ENCODE results near the gene PRKCB.

Gene PRKCB

DNA sequence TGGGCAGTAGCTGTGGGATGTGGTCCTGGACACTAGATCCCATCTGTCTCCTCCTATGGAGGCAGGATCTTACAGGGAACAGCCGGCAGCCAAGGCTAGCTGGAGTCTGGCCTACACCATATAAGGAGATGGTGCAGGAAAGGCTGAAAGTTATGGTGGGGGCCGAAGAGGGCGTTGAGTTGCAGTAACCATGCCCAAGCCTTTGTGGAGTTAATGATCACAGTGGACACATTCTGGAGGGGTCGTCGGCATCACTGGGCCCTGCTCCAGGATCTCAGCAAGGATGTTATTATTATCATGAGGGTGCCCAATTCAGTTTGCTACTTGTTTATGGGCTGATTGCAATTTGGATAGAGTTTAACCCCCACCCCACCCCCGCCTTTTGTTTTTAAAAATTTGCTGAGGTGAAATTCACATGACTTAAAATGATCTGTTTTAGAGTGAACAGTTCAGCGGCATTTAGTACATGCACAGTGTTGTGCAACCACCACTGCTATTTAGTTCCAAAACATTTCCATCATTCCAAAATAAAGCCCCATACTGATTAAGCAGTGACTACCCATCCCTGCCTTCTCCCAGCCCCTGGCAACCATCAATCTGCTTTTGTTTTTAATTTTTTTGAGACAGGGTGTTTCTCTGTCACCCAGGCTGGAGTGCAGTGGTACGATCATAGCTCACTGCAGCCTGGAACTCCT is 236.0 kb downstream of the PRKCB start:
- TF ChIP-seq, protein P1, sequence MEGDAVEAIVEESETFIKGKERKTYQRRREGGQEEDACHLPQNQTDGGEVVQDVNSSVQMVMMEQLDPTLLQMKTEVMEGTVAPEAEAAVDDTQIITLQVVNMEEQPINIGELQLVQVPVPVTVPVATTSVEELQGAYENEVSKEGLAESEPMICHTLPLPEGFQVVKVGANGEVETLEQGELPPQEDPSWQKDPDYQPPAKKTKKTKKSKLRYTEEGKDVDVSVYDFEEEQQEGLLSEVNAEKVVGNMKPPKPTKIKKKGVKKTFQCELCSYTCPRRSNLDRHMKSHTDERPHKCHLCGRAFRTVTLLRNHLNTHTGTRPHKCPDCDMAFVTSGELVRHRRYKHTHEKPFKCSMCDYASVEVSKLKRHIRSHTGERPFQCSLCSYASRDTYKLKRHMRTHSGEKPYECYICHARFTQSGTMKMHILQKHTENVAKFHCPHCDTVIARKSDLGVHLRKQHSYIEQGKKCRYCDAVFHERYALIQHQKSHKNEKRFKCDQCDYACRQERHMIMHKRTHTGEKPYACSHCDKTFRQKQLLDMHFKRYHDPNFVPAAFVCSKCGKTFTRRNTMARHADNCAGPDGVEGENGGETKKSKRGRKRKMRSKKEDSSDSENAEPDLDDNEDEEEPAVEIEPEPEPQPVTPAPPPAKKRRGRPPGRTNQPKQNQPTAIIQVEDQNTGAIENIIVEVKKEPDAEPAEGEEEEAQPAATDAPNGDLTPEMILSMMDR (IDR thresholded peaks at IDR 0.05; ENCODE audit: borderline replicate concordance, control extremely low read depth, extremely low read depth, insufficient read depth, missing control alignments) = no peak
- in situ Hi-C loops (cut with MboI; ENCODE audit: low sequenced_read_pairs, unreplicated experiment) = no loop called here
- no peak for DNase-seq (ENCODE audit: low spot score)

DNA sequence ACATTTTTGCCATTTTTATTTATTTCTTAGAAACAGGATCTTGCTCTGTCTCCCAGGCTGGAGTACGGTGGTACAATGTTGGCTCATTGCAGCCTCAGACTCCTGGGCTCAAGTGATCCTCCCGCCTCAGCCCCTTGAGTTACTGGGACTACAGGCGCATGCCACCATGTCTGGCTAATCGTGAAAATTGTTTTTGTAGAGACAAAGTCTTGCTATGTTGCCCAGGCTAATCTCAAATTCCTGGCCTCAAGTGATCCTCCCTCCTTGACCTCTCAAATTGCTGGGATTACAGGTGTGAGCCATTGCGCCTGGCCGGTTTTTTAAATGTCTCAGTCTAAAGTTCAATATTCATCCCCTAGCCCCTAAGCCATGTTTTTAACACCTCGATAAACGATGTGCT is 237.5 kb downstream of the PRKCB start:
- no peak for DNase-seq (ENCODE audit: low spot score)
- in situ Hi-C loops (cut with MboI; ENCODE audit: low sequenced_read_pairs, unreplicated experiment) = no loop called here
- TF ChIP-seq, protein P1 (IDR thresholded peaks at IDR 0.05; ENCODE audit: borderline replicate concordance, control extremely low read depth, extremely low read depth, insufficient read depth, missing control alignments) = no peak

DNA sequence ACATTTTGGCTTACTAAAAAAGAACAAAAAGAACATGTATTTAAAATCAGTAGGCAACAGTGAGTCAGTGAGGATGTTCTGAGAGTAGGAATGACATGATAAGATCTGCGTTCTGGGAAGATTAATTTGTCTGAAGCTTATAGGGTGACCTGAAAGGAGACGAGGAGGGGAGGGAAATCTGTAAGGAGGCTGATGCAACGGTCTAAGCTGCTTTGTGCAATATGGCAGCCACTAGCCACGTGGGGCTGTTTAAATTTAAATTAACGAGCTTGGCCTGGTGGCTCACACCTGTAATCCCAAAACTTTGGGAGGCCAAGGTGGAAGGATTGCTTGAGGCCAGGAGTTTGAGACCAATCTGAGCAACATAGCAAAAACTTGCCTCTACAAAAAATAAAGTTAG is 238.8 kb downstream of the PRKCB start:
- no peak for DNase-seq (ENCODE audit: low spot score)
- TF ChIP-seq, protein P1 (IDR thresholded peaks at IDR 0.05; ENCODE audit: borderline replicate concordance, control extremely low read depth, extremely low read depth, insufficient read depth, missing control alignments) = no peak
- in situ Hi-C loops (cut with MboI; ENCODE audit: low sequenced_read_pairs, unreplicated experiment) = no loop called here

DNA sequence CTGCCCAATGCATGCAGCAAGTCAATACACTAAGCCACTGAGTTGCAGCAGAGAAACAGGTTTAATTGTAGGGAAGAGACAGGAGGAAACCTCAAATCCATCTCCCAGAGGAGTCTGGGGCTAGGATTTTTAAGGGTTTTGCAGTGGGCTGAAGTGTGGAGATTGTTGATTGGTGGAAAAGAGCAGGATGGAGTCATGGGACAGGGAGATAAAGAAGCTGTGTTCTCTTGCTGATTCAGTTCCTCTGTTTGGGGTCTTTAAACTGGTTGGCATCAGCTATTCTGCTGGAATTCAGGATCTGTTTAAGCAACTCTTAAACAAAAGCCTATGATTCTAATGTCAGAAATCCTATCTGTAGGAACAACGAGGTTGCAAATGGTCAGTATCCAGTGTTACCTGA is 239.5 kb downstream of the PRKCB start:
- TF ChIP-seq, protein P1 (IDR thresholded peaks at IDR 0.05; ENCODE audit: borderline replicate concordance, control extremely low read depth, extremely low read depth, insufficient read depth, missing control alignments) = no peak
- in situ Hi-C loops (cut with MboI; ENCODE audit: low sequenced_read_pairs, unreplicated experiment) = no loop called here
- no peak for DNase-seq (ENCODE audit: low spot score)

DNA sequence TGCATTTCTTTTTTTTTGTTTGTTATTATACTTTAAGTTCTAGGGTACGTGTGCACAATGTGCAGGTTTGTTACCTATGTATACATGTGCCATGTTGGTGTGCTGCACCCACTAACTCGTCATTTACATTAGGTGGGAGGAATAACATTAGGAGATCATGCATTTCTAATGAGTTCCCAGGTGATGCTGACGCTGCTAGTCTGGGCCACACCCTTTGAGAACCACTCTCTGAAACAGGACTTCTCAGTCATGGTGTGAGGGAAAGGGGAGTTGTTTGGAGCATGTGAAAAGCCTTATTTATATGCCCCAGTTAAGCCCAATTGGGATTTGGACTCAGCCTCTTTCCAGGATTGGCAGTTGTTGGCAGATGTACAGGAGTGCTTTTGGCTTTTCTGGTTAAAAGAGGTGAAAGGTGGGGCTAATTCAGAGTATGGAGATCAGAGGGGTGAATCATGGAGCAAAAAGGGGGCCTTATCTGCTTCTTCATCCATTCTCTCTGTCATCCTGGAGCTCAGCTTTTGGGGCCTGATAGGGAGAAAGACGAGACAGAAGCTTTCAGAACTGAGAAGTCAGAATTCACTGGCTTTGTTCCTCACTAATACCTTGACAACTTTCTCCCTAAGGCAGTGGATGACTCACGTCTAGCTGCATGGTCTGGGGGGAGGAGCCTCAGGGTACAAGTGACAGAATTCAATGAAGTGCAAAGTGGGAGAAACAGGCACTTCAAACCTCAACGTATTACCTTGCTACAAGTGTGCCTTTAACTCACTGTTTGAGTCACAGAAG is 240.3 kb downstream of the PRKCB start:
- in situ Hi-C loops (cut with MboI; ENCODE audit: low sequenced_read_pairs, unreplicated experiment) = no loop called here
- peak; percentile 32 for DNase-seq (ENCODE audit: low spot score)
- TF ChIP-seq, protein P1 (IDR thresholded peaks at IDR 0.05; ENCODE audit: borderline replicate concordance, control extremely low read depth, extremely low read depth, insufficient read depth, missing control alignments) = no peak

DNA sequence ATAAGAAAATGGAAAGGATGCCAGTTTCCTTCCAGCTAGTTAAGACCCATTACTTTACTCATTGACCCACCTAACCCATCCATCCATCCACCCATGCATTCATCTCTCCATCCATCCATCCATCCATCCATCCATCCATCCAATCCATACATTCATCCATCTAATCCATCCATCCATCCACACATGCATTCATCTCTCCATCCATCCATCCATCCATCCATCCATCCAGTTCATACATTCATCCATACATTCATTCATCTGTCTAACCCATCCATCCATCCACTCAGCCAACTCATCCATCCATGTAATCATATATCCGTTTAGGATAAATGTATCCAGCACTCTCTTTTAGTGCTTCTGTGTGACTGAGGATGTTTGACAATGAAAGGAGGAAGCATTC is 241.5 kb downstream of the PRKCB start:
- no peak for DNase-seq (ENCODE audit: low spot score)
- TF ChIP-seq, protein P1 (IDR thresholded peaks at IDR 0.05; ENCODE audit: borderline replicate concordance, control extremely low read depth, extremely low read depth, insufficient read depth, missing control alignments) = no peak
- in situ Hi-C loops (cut with MboI; ENCODE audit: low sequenced_read_pairs, unreplicated experiment) = no loop called here
